ENCODE results near the gene MAFG.

MAFG gene

GRCh38 chr17:81935709-81936084, 8.2 kb upstream of the MAFG start:
- DNase-seq: no peak

- DNase-seq: no peak
Observed at GRCh38 chr17:81934850-81935708, 7.5 kb upstream of the MAFG start.

- no peak for DNase-seq
Observed at GRCh38 chr17:81934098-81934757, 6.7 kb upstream of the MAFG start.

GRCh38 chr17:81933178-81933699, 5.7 kb upstream of the MAFG start:
- DNase-seq: no peak

GRCh38 chr17:81932333-81932983, 4.9 kb upstream of the MAFG start:
- DNase-seq: no peak

- no peak for DNase-seq
Observed at GRCh38 chr17:81931557-81932332, 4.2 kb upstream of the MAFG start.

GRCh38 chr17:81931189-81931556, 3.6 kb upstream of the MAFG start:
- no peak for DNase-seq

GRCh38 chr17:81930142-81931125, 2.9 kb upstream of the MAFG start:
- no peak for DNase-seq

- DNase-seq: no peak
Observed at GRCh38 chr17:81929253-81930141, 2.0 kb upstream of the MAFG start.

GRCh38 chr17:81928544-81929252, 1.2 kb upstream of the MAFG start:
- DNase-seq: no peak

GRCh38 chr17:81927152-81927652, 333 bp downstream of the MAFG start:
- DNase-seq: no peak

- peak; percentile 71 for DNase-seq
Observed at GRCh38 chr17:81926451-81927151, 934 bp downstream of the MAFG start.

GRCh38 chr17:81925860-81926450, 1.6 kb downstream of the MAFG start:
- DNase-seq: no peak

- DNase-seq: no peak
Observed at GRCh38 chr17:81924557-81925532, 2.7 kb downstream of the MAFG start.

GRCh38 chr17:81923302-81924260, 4.0 kb downstream of the MAFG start:
- peak; percentile 73 for DNase-seq

All from fibroblast of skin of right biceps (primary cell).